HEK293 (cell line): ENCODE measurements around the gene KIAA0319L.
A peak's percentile ranks its signal among the peaks of the same experiment; 100 is the strongest.

ENCODE experiments used
- CTCF ChIA-PET: fragments of 350-600 bp; formaldehyde crosslinking; extraction: SDS; loops from one replicate; lab custom pipeline; 2021; ENCODE audit warnings: antibody characterized with exemption; lab: Yijun Ruan, JAX
- POLR2A ChIA-PET: fragments of 300-600 bp; formaldehyde crosslinking; extraction: SDS; loops from one replicate; lab custom pipeline; 2020; ENCODE audit warnings: antibody characterized with exemption, inconsistent platforms; lab: Yijun Ruan, JAX
- H3K27ac ChIP-seq: fragments of 200-500 bp; sonication (Bioruptor generic); 2 replicates; pipeline ENCODE4 v1.5.1; 2014; ENCODE audit warnings: low read depth, low read length, control low read depth, inconsistent platforms; ENCODE audit errors: extremely low read depth
- H3K36me3 ChIP-seq, 2 experiments: fragments of 200-500 bp in 1 of 2; sonication (Bioruptor generic) in 1 of 2; 1 replicate in 1 of 2; 2 replicates in 1 of 2; pipeline ENCODE4 v1.5.1; 2014 to 2017; ENCODE audit warnings: inconsistent platforms in 2 of 2, low read length in 2 of 2; ENCODE audit not compliant: control insufficient read depth in 2 of 2, insufficient read depth in 1 of 2
- H3K4me1 ChIP-seq: fragments of 200-500 bp; sonication (Bioruptor generic); 2 replicates; pipeline ENCODE4 v1.5.1; 2014; ENCODE audit warnings: mild to moderate bottlenecking, low read length, inconsistent platforms; ENCODE audit not compliant: control insufficient read depth, insufficient read depth
- H3K4me3 ChIP-seq: 2 replicates; pipeline ENCODE4 v1.5.1; 2011; ENCODE audit warnings: low read depth, mild to moderate bottlenecking, control low read depth, low read length, moderate library complexity
- H3K9me3 ChIP-seq: fragments of 200-500 bp; sonication (Bioruptor generic); 2 replicates; pipeline ENCODE4 v1.5.1; 2014; ENCODE audit warnings: low read depth, low read length, inconsistent platforms; ENCODE audit not compliant: control insufficient read depth, insufficient read depth
- HOXC10 ChIP-seq: sonication (generic); formaldehyde crosslinking; IDR thresholded peaks from 2 replicates; pipeline ENCODE4 v1.8.1; 2023; ENCODE audit warnings: mild to moderate bottlenecking, missing genetic modification reagents
- KLF16 ChIP-seq: fragments of 450-650 bp; formaldehyde crosslinking; IDR thresholded peaks from 2 replicates; pipeline ENCODE4 v1.5.1; 2017; ENCODE audit warnings: missing biosample characterization, missing genetic modification characterization
- RBAK ChIP-seq: fragments of 450-650 bp; formaldehyde crosslinking; IDR thresholded peaks from 2 replicates; pipeline ENCODE4 v1.5.1; 2016; ENCODE audit warnings: missing biosample characterization, missing genetic modification characterization
- TRIM28 ChIP-seq: IDR thresholded peaks from 2 replicates; pipeline ENCODE4 v1.6.1; 2011; ENCODE audit warnings: low read length, control low read depth, borderline replicate concordance
- WT1 ChIP-seq: fragments of 450-650 bp; formaldehyde crosslinking; IDR thresholded peaks from 2 replicates; pipeline ENCODE4 v1.5.1; 2016; ENCODE audit warnings: missing biosample characterization, missing genetic modification characterization
- ZNF155 ChIP-seq: fragments of 450-650 bp; formaldehyde crosslinking; IDR thresholded peaks from 2 replicates; pipeline ENCODE4 v1.5.1; 2016; ENCODE audit warnings: missing biosample characterization, missing genetic modification characterization
- ZNF350 ChIP-seq: fragments of 450-650 bp; formaldehyde crosslinking; IDR thresholded peaks from 2 replicates; pipeline ENCODE4 v1.5.0; 2017; ENCODE audit warnings: missing biosample characterization, mild to moderate bottlenecking, missing genetic modification characterization
- ZNF560 ChIP-seq: fragments of 450-650 bp; formaldehyde crosslinking; IDR thresholded peaks from 2 replicates; pipeline ENCODE4 v1.5.1; 2017; ENCODE audit warnings: missing biosample characterization, missing genetic modification characterization, borderline replicate concordance
- ZNF561 ChIP-seq: fragments of 450-650 bp; IDR thresholded peaks from 2 replicates; pipeline ENCODE4 v1.5.1; 2018; ENCODE audit warnings: missing biosample characterization, missing genetic modification characterization, borderline replicate concordance
- ZNF629 ChIP-seq: fragments of 450-650 bp; formaldehyde crosslinking; IDR thresholded peaks from 2 replicates; pipeline ENCODE4 v1.5.1; 2017; ENCODE audit warnings: missing biosample characterization, missing genetic modification characterization
- TF ChIP-seq, protein P1 (sequence below): fragments of 450-650 bp; formaldehyde crosslinking; IDR thresholded peaks from 2 replicates; pipeline ENCODE4 v1.5.1; 2016; ENCODE audit warnings: missing biosample characterization, missing genetic modification characterization
- TF ChIP-seq, protein P2 (sequence below): fragments of 450-650 bp; formaldehyde crosslinking; IDR thresholded peaks from 2 replicates; pipeline ENCODE4 v1.5.1; 2016; ENCODE audit warnings: missing biosample characterization, missing genetic modification characterization
- TF ChIP-seq, protein P3 (sequence below): fragments of 450-650 bp; IDR thresholded peaks from 2 replicates; pipeline ENCODE4 v1.5.1; 2018; ENCODE audit warnings: missing biosample characterization, mild to moderate bottlenecking, missing genetic modification characterization
- TF ChIP-seq, protein P4 (sequence below): fragments of 450-650 bp; formaldehyde crosslinking; IDR thresholded peaks from 2 replicates; pipeline ENCODE4 v1.5.1; 2016; ENCODE audit warnings: missing biosample characterization, missing genetic modification characterization, low read depth
- TF ChIP-seq, protein P5 (sequence below): fragments of 450-650 bp; formaldehyde crosslinking; IDR thresholded peaks from 2 replicates; pipeline ENCODE4 v1.5.1; 2016; ENCODE audit warnings: missing biosample characterization, missing genetic modification characterization
- TF ChIP-seq, protein P6 (sequence below): fragments of 450-650 bp; formaldehyde crosslinking; IDR thresholded peaks from 2 replicates; pipeline ENCODE4 v1.5.1; 2016; ENCODE audit warnings: missing biosample characterization, missing genetic modification characterization

KIAA0319L gene

DNA sequence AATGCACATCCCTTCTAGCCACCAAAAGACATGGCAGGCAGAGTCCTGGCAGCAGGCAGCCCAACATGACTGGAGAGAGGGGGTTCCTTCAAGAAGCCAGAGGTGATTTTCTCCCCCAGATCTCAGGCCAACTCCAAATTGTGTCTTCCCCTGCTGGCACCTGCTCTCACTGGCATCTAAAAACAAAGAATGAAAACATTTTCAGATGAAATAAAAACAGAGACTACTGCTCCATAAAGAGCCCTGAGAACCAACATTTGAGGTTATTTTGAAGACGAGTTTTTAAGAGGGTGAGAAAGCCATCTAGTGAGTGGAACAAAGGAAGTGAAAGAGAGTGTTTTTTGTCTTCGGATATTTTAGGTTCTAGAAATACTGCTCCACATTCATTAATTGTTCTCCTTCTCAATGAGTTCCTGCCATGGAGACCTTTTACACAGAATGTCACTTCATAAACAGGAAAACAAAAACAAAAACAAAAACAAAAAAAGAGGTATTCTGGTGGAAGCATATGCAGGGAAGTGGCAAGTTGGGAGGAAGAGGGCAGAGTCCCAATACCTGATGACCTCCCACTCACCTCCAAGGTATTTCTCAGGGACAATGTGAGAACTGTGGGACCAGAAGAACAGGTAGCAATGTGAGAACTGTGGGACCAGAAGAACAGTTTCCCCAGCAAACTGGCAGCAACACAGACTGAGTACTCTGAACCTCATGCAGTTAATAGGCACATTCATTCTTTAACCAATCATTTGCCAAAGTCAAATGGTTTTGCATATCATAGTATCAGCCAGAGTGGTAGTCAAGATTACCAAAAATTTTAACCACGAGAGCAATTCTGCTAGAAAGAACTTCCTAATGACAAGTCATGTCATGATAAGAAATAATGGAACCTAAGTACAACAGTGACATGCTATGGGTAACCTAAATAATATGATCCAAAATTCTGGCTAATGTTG lies 50.0 kb downstream of the KIAA0319L start:
- CTCF ChIA-PET: interaction anchor here (0.5 to 1.1 kb wide), 3 partner anchors 58 to 957 kb away, joined by 3 read pairs; no protein-coding TSS in a partner anchor
- POLR2A ChIA-PET: interaction anchor here (1.0 kb wide), 1 partner anchor 71 kb away, joined by 3 read pairs; no protein-coding TSS in a partner anchor
- peaks cover 14% of the 10 kb centered on the region for H3K4me1 ChIP-seq
- no peak overlapping the region for H3K4me3 ChIP-seq
- no peak overlapping the region; the same call in 1 of the 2 replicates for H3K27ac ChIP-seq
- TF ChIP-seq, protein P1, sequence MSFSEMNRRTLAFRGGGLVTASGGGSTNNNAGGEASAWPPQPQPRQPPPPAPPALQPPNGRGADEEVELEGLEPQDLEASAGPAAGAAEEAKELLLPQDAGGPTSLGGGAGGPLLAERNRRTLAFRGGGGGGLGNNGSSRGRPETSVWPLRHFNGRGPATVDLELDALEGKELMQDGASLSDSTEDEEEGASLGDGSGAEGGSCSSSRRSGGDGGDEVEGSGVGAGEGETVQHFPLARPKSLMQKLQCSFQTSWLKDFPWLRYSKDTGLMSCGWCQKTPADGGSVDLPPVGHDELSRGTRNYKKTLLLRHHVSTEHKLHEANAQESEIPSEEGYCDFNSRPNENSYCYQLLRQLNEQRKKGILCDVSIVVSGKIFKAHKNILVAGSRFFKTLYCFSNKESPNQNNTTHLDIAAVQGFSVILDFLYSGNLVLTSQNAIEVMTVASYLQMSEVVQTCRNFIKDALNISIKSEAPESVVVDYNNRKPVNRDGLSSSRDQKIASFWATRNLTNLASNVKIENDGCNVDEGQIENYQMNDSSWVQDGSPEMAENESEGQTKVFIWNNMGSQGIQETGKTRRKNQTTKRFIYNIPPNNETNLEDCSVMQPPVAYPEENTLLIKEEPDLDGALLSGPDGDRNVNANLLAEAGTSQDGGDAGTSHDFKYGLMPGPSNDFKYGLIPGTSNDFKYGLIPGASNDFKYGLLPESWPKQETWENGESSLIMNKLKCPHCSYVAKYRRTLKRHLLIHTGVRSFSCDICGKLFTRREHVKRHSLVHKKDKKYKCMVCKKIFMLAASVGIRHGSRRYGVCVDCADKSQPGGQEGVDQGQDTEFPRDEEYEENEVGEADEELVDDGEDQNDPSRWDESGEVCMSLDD (tag by site-specific recombination): no peak
- TF ChIP-seq, protein P2, sequence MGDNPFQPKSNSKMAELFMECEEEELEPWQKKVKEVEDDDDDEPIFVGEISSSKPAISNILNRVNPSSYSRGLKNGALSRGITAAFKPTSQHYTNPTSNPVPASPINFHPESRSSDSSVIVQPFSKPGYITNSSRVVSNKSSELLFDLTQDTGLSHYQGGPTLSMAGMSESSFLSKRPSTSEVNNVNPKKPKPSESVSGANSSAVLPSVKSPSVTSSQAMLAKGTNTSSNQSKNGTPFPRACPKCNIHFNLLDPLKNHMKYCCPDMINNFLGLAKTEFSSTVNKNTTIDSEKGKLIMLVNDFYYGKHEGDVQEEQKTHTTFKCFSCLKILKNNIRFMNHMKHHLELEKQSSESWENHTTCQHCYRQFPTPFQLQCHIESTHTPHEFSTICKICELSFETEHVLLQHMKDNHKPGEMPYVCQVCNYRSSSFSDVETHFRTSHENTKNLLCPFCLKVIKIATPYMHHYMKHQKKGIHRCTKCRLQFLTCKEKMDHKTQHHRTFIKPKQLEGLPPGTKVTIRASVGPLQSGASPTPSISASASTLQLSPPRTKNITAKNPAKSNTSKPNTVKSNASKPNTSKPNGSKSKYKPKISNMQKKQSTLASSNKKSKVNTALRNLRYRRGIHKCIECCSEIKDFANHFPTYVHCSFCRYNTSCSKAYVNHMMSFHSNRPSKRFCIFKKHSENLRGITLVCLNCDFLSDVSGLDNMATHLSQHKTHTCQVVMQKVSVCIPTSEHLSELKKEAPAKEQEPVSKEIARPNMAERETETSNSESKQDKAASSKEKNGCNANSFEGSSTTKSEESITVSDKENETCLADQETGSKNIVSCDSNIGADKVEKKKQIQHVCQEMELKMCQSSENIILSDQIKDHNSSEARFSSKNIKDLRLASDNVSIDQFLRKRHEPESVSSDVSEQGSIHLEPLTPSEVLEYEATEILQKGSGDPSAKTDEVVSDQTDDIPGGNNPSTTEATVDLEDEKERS (tag by site-specific recombination): no peak
- TF ChIP-seq, protein P3, sequence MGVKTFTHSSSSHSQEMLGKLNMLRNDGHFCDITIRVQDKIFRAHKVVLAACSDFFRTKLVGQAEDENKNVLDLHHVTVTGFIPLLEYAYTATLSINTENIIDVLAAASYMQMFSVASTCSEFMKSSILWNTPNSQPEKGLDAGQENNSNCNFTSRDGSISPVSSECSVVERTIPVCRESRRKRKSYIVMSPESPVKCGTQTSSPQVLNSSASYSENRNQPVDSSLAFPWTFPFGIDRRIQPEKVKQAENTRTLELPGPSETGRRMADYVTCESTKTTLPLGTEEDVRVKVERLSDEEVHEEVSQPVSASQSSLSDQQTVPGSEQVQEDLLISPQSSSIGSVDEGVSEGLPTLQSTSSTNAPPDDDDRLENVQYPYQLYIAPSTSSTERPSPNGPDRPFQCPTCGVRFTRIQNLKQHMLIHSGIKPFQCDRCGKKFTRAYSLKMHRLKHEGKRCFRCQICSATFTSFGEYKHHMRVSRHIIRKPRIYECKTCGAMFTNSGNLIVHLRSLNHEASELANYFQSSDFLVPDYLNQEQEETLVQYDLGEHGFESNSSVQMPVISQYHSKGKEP (tag by site-specific recombination): no peak
- TF ChIP-seq ZNF155: no peak
- H3K36me3 ChIP-seq: no peaks in the 10 kb centered on the region
- H3K9me3 ChIP-seq: no peaks in the 10 kb centered on the region

DNA sequence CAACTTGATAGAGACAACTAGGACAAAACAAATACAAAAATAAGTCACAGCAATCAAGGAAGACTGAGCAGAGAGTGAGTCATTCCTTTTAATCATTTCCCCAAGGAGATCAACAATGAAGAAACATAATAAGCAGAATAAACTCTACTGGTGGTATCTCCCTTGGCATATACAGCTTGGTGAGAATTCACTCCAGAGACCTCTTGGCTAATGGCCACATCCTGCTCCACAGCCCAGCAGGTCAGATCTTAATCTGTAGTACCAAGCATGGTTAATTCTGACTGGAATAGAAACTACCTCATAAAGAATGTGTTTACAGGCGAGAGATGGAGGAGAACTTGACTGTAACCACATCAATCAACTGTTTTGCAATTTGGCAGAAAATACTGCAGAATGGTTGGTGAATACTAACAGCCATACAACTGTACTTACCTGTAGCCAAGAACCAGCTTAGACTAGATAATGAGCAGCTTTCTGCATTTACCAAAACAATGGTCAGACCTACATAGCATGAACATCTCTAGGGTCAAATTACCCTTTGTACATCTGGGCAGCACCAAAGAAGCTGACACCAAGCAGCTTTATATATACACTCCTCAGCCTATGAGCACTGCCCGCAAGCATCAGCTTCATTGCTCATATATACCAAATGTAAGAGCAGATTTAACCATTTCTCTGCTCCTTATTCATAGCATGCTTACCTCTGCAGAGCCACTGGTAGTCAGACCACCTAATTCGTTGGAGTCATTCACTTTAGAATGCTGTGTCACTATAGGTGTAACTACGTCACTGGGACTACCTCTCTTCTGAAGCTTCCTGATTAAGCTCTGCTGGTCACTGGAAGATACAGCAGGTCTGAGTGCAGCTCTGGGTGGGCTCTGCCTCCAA lies 51.0 kb downstream of the KIAA0319L start:
- no peaks in the 10 kb centered on the region for H3K9me3 ChIP-seq
- POLR2A ChIA-PET: interaction anchor here (1.0 kb wide), 1 partner anchor 70 kb away, joined by 3 read pairs; no protein-coding TSS in a partner anchor
- CTCF ChIA-PET: interaction anchor here (0.5 to 1.1 kb wide), 3 partner anchors 59 to 958 kb away, joined by 3 read pairs; no protein-coding TSS in a partner anchor
- H3K36me3 ChIP-seq: no peaks in the 10 kb centered on the region
- no peak overlapping the region for H3K4me3 ChIP-seq
- H3K4me1 ChIP-seq: peaks cover 14% of the 10 kb centered on the region
- no peak overlapping the region; the same call in 1 of the 2 replicates for H3K27ac ChIP-seq
- peak; percentile 94 for TF ChIP-seq ZNF629 (tag by site-specific recombination)
- TF ChIP-seq, protein P4, sequence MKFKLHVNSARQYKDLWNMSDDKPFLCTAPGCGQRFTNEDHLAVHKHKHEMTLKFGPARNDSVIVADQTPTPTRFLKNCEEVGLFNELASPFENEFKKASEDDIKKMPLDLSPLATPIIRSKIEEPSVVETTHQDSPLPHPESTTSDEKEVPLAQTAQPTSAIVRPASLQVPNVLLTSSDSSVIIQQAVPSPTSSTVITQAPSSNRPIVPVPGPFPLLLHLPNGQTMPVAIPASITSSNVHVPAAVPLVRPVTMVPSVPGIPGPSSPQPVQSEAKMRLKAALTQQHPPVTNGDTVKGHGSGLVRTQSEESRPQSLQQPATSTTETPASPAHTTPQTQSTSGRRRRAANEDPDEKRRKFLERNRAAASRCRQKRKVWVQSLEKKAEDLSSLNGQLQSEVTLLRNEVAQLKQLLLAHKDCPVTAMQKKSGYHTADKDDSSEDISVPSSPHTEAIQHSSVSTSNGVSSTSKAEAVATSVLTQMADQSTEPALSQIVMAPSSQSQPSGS (tag by site-specific recombination): no peak
- TF ChIP-seq, protein P5, sequence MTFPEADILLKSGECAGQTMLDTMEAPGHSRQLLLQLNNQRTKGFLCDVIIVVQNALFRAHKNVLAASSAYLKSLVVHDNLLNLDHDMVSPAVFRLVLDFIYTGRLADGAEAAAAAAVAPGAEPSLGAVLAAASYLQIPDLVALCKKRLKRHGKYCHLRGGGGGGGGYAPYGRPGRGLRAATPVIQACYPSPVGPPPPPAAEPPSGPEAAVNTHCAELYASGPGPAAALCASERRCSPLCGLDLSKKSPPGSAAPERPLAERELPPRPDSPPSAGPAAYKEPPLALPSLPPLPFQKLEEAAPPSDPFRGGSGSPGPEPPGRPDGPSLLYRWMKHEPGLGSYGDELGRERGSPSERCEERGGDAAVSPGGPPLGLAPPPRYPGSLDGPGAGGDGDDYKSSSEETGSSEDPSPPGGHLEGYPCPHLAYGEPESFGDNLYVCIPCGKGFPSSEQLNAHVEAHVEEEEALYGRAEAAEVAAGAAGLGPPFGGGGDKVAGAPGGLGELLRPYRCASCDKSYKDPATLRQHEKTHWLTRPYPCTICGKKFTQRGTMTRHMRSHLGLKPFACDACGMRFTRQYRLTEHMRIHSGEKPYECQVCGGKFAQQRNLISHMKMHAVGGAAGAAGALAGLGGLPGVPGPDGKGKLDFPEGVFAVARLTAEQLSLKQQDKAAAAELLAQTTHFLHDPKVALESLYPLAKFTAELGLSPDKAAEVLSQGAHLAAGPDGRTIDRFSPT (tag by site-specific recombination): peak; percentile 66
- TF ChIP-seq WT1 (tag by site-specific recombination): no peak; the same call in 1 of the 2 replicates
- TF ChIP-seq TRIM28: peak; percentile 92
- no peak for TF ChIP-seq ZNF561 (tag by site-specific recombination)
- TF ChIP-seq ZNF560 (tag by site-specific recombination): no peak
- no peak for TF ChIP-seq KLF16 (tag by site-specific recombination)
- TF ChIP-seq, protein P6, sequence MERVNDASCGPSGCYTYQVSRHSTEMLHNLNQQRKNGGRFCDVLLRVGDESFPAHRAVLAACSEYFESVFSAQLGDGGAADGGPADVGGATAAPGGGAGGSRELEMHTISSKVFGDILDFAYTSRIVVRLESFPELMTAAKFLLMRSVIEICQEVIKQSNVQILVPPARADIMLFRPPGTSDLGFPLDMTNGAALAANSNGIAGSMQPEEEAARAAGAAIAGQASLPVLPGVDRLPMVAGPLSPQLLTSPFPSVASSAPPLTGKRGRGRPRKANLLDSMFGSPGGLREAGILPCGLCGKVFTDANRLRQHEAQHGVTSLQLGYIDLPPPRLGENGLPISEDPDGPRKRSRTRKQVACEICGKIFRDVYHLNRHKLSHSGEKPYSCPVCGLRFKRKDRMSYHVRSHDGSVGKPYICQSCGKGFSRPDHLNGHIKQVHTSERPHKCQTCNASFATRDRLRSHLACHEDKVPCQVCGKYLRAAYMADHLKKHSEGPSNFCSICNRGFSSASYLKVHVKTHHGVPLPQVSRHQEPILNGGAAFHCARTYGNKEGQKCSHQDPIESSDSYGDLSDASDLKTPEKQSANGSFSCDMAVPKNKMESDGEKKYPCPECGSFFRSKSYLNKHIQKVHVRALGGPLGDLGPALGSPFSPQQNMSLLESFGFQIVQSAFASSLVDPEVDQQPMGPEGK (tag by site-specific recombination): peak; percentile 58; the same call in 1 of the 2 replicates
- no peak for TF ChIP-seq ZNF350 (tag by site-specific recombination)
- no peak for TF ChIP-seq HOXC10
- TF ChIP-seq RBAK (tag by site-specific recombination): peak; percentile 91
